WTC11 (cell line): ENCODE measurements around the gene CSN2. TPM values are rescaled to one million over a fixed set of nuclear protein-coding genes. Genes with fewer than 3 reads are reported as not detected.

Experiments
- ATAC-seq: fragments of 200-7000 bp; cut with Tn5 transposase; 2 replicates; pipeline ENCODE4 v1.10.0; 2021; ENCODE audit warnings: mild to moderate bottlenecking, moderate library complexity
- Bru-seq: library from RNA; stranded (reverse); fragments of 400-500 nt; gene quantifications from one replicate; lab custom pipeline; 2021; lab: Mats Ljungman, UMichigan
- CTCF ChIA-PET: fragments of 300-600 bp; sonication (Branson Sonifier 250); formaldehyde crosslinking; loops from one replicate; lab custom pipeline; 2021; ENCODE audit warnings: antibody characterized with exemption; lab: Charles Lee
- POLR2A ChIA-PET: fragments of 350-600 bp; sonication (Branson Sonifier 250); formaldehyde crosslinking; loops from one replicate; lab custom pipeline; 2021; ENCODE audit warnings: antibody characterized with exemption; lab: Charles Lee
- DNase-seq: peaks from one replicate; pipeline ENCODE4 v3.0.0; 2021; ENCODE audit warnings: low spot score
- H3K27ac Mint-ChIP-seq: 2 replicates; pipeline ENCODE4 v1.8.0; 2021; ENCODE audit warnings: mixed read lengths
- H3K27me3 Mint-ChIP-seq: 2 replicates; pipeline ENCODE4 v1.8.0; 2021; ENCODE audit warnings: low read depth, mild to moderate bottlenecking, moderate library complexity, mixed read lengths
- H3K36me3 Mint-ChIP-seq: 2 replicates; pipeline ENCODE4 v1.8.0; 2021; ENCODE audit warnings: mixed read lengths
- H3K4me1 Mint-ChIP-seq: 2 replicates; pipeline ENCODE4 v1.8.0; 2022; ENCODE audit warnings: mixed read lengths
- H3K4me3 Mint-ChIP-seq: 2 replicates; pipeline ENCODE4 v1.8.0; 2021; ENCODE audit warnings: mild to moderate bottlenecking, moderate library complexity, mixed read lengths
- H3K9me3 Mint-ChIP-seq: 2 replicates; pipeline ENCODE4 v1.8.0; 2021; ENCODE audit warnings: mixed read lengths
- ATF1 ChIP-seq: sonication (generic); formaldehyde crosslinking; IDR thresholded peaks from 2 replicates; pipeline ENCODE4 v1.8.1; 2023; ENCODE audit warnings: mild to moderate bottlenecking, moderate library complexity, missing genetic modification reagents
- CREB1 ChIP-seq: sonication (generic); formaldehyde crosslinking; IDR thresholded peaks from 2 replicates; pipeline ENCODE4 v1.8.0; 2023; ENCODE audit warnings: mild to moderate bottlenecking, missing genetic modification reagents
- ELF4 ChIP-seq: sonication (generic); formaldehyde crosslinking; IDR thresholded peaks from 2 replicates; pipeline ENCODE4 v1.8.1; 2022; ENCODE audit warnings: low read depth, mild to moderate bottlenecking, moderate library complexity, missing genetic modification reagents
- EMX1 ChIP-seq: fragments of 250-450 bp; sonication (Bioruptor Pico); IDR thresholded peaks from 2 replicates; pipeline ENCODE4 v1.8.0; 2021; ENCODE audit warnings: mild to moderate bottlenecking
- FOXP1 ChIP-seq: sonication (generic); formaldehyde crosslinking; IDR thresholded peaks from 2 replicates; pipeline ENCODE4 v1.8.0; 2022; ENCODE audit warnings: missing genetic modification reagents, mild to moderate bottlenecking, moderate library complexity, borderline replicate concordance
- JUN ChIP-seq: sonication (generic); formaldehyde crosslinking; IDR thresholded peaks from 2 replicates; pipeline ENCODE4 v1.8.0; 2023; ENCODE audit warnings: mild to moderate bottlenecking, missing genetic modification reagents
- KAT7 ChIP-seq: sonication (generic); formaldehyde crosslinking; IDR thresholded peaks from 2 replicates; pipeline ENCODE4 v1.8.1; 2023; ENCODE audit warnings: missing genetic modification reagents, mild to moderate bottlenecking, borderline replicate concordance
- MYBL2 ChIP-seq: sonication (generic); formaldehyde crosslinking; IDR thresholded peaks from 2 replicates; pipeline ENCODE4 v1.8.1; 2023; ENCODE audit warnings: mild to moderate bottlenecking, moderate library complexity, missing genetic modification reagents
- NFATC4 ChIP-seq: fragments of 250-450 bp; sonication (Bioruptor Pico); IDR thresholded peaks from 2 replicates; pipeline ENCODE4 v1.9.0; 2021; ENCODE audit warnings: mild to moderate bottlenecking
- NFYB ChIP-seq: sonication (generic); formaldehyde crosslinking; conservative IDR thresholded peaks from 2 replicates; pipeline ENCODE4 v1.8.0; 2022; ENCODE audit warnings: low read depth, missing genetic modification reagents
- OVOL2 ChIP-seq: fragments of 250-450 bp; sonication (Bioruptor Pico); IDR thresholded peaks from 2 replicates; pipeline ENCODE4 v1.9.0; 2021; ENCODE audit warnings: mild to moderate bottlenecking, borderline replicate concordance
- RELA ChIP-seq: sonication (generic); formaldehyde crosslinking; IDR thresholded peaks from 2 replicates; pipeline ENCODE4 v1.8.1; 2022; ENCODE audit warnings: missing genetic modification reagents, mild to moderate bottlenecking, borderline replicate concordance
- TEAD1 ChIP-seq: sonication (generic); formaldehyde crosslinking; IDR thresholded peaks from 2 replicates; pipeline ENCODE4 v1.8.0; 2022; ENCODE audit warnings: mild to moderate bottlenecking, missing genetic modification reagents
- ZNF671 ChIP-seq: fragments of 250-450 bp; sonication (Bioruptor Pico); IDR thresholded peaks from 2 replicates; pipeline ENCODE4 v1.8.0; 2021; ENCODE audit warnings: mild to moderate bottlenecking
- long read RNA-seq, 3 experiments: library from RNA in 1 of 3; library from capped mRNA in 1 of 3; library from polyadenylated mRNA in 1 of 3; unstranded in 2 of 3; stranded (forward) in 1 of 3; transcript quantifications; one replicate each; pipeline ENCODE4 v2.0.0, GENCODE V29; 2021
- total RNA-seq: library from RNA; stranded (reverse); gene quantifications from 3 replicates; pipeline ENCODE4 v1.2.3, GENCODE V29; 2021
- TF ChIP-seq, protein P1 (sequence below): fragments of 200-600 bp; IDR thresholded peaks from 2 replicates; pipeline ENCODE4 v1.8.0; 2022; ENCODE audit warnings: antibody characterized with exemption
- TF ChIP-seq, protein P2 (sequence below): sonication (generic); formaldehyde crosslinking; IDR thresholded peaks from 2 replicates; pipeline ENCODE4 v1.8.0; 2022; ENCODE audit warnings: mild to moderate bottlenecking, missing genetic modification reagents
- TF ChIP-seq, protein P3 (sequence below): sonication (generic); formaldehyde crosslinking; IDR thresholded peaks from 2 replicates; pipeline ENCODE4 v1.8.1; 2023; ENCODE audit warnings: mild to moderate bottlenecking, missing genetic modification reagents, moderate library complexity
- TF ChIP-seq, protein P4 (sequence below): sonication (generic); formaldehyde crosslinking; IDR thresholded peaks from 2 replicates; pipeline ENCODE4 v1.8.1; 2023; ENCODE audit warnings: mild to moderate bottlenecking, missing genetic modification reagents, moderate library complexity
- TF ChIP-seq, protein P5 (sequence below): sonication (generic); formaldehyde crosslinking; IDR thresholded peaks from 2 replicates; pipeline ENCODE4 v1.8.0; 2023; ENCODE audit warnings: mild to moderate bottlenecking, missing genetic modification reagents
- TF ChIP-seq, protein P6 (sequence below): sonication (generic); formaldehyde crosslinking; IDR thresholded peaks from 2 replicates; pipeline ENCODE4 v1.8.1; 2023; ENCODE audit warnings: mild to moderate bottlenecking, missing genetic modification reagents
- TF ChIP-seq, protein P7 (sequence below): fragments of 250-450 bp; sonication (Bioruptor Pico); IDR thresholded peaks from 2 replicates; pipeline ENCODE4 v1.9.0; 2021; ENCODE audit warnings: mild to moderate bottlenecking
- TF ChIP-seq, protein P8 (sequence below): sonication (generic); formaldehyde crosslinking; conservative IDR thresholded peaks from 2 replicates; pipeline ENCODE4 v1.8.1; 2023; ENCODE audit warnings: mild to moderate bottlenecking, low read depth, missing genetic modification reagents, moderate library complexity

Gene CSN2, protein sequence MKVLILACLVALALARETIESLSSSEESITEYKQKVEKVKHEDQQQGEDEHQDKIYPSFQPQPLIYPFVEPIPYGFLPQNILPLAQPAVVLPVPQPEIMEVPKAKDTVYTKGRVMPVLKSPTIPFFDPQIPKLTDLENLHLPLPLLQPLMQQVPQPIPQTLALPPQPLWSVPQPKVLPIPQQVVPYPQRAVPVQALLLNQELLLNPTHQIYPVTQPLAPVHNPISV
- total RNA-seq (not detected in 3 replicates), Bru-seq, nascent RNA (not detected)
- long read RNA-seq, experiment 1: 0 reads
- long read RNA-seq, experiment 2: 0 reads
- long read RNA-seq, experiment 3: 0 reads

DNA sequence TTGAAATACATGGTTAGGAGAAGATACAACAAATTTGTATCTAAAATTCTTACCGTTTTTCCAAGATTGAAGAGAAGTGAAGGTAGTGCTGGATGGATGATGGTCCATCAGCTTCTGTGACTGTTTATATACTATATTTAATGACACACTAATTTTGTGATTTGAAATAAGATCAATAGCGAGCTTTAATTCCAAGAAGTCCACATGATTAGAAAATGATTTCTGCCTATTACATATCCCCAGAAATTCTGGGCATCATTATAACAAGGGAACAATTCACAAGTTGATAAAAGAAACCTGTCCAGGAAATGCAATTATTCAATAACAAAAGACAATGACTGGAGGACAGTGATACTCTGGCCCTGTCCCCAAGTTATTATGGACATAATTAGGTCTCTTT, at the start of gene CSN2:
TSS of gene CSN2 (minus strand) at position 101 of the 400 bp plus-strand sequence. CDS start 4,733 bp downstream, outside the sequence.
- ChIA-PET POLR2A (interaction anchor here (0.5 kb wide), 1 partner anchor 580 kb away, joined by 5 read pairs; no protein-coding TSS in a partner anchor), CTCF (no interaction called here)
- Mint-ChIP-seq H3K27me3 (no peaks in the 10 kb centered on the region), H3K9me3 (peaks cover 4% of the 10 kb centered on the region), H3K4me1 (no peaks in the 10 kb centered on the region), H3K36me3 (no peaks in the 10 kb centered on the region), H3K27ac (no peak within 1 kb of the TSS), H3K4me3 (no peak within 1 kb of the TSS)
- no peak for ATAC-seq
- no peak for DNase-seq
- TF ChIP-seq MYBL2 (CRISPR knock-in tag) (no peak), NFATC4 (CRISPR knock-in tag) (no peak), CREB1 (CRISPR knock-in tag) (no peak), ELF4 (CRISPR knock-in tag) (no peak), KAT7 (CRISPR knock-in tag) (no peak), EMX1 (no peak), TEAD1 (CRISPR knock-in tag) (no peak), JUN (CRISPR knock-in tag) (no peak), NFYB (no peak), ZNF671 (CRISPR knock-in tag) (no peak), OVOL2 (CRISPR knock-in tag) (no peak)
- TF ChIP-seq, protein P1, sequence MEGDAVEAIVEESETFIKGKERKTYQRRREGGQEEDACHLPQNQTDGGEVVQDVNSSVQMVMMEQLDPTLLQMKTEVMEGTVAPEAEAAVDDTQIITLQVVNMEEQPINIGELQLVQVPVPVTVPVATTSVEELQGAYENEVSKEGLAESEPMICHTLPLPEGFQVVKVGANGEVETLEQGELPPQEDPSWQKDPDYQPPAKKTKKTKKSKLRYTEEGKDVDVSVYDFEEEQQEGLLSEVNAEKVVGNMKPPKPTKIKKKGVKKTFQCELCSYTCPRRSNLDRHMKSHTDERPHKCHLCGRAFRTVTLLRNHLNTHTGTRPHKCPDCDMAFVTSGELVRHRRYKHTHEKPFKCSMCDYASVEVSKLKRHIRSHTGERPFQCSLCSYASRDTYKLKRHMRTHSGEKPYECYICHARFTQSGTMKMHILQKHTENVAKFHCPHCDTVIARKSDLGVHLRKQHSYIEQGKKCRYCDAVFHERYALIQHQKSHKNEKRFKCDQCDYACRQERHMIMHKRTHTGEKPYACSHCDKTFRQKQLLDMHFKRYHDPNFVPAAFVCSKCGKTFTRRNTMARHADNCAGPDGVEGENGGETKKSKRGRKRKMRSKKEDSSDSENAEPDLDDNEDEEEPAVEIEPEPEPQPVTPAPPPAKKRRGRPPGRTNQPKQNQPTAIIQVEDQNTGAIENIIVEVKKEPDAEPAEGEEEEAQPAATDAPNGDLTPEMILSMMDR: no peak
- TF ChIP-seq, protein P2, sequence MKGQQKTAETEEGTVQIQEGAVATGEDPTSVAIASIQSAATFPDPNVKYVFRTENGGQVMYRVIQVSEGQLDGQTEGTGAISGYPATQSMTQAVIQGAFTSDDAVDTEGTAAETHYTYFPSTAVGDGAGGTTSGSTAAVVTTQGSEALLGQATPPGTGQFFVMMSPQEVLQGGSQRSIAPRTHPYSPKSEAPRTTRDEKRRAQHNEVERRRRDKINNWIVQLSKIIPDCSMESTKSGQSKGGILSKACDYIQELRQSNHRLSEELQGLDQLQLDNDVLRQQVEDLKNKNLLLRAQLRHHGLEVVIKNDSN (CRISPR knock-in tag): no peak
- TF ChIP-seq, protein P3, sequence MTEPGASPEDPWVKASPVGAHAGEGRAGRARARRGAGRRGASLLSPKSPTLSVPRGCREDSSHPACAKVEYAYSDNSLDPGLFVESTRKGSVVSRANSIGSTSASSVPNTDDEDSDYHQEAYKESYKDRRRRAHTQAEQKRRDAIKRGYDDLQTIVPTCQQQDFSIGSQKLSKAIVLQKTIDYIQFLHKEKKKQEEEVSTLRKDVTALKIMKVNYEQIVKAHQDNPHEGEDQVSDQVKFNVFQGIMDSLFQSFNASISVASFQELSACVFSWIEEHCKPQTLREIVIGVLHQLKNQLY: no peak
- TF ChIP-seq, protein P4, sequence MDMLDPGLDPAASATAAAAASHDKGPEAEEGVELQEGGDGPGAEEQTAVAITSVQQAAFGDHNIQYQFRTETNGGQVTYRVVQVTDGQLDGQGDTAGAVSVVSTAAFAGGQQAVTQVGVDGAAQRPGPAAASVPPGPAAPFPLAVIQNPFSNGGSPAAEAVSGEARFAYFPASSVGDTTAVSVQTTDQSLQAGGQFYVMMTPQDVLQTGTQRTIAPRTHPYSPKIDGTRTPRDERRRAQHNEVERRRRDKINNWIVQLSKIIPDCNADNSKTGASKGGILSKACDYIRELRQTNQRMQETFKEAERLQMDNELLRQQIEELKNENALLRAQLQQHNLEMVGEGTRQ: no peak
- TF ChIP-seq, protein P5, sequence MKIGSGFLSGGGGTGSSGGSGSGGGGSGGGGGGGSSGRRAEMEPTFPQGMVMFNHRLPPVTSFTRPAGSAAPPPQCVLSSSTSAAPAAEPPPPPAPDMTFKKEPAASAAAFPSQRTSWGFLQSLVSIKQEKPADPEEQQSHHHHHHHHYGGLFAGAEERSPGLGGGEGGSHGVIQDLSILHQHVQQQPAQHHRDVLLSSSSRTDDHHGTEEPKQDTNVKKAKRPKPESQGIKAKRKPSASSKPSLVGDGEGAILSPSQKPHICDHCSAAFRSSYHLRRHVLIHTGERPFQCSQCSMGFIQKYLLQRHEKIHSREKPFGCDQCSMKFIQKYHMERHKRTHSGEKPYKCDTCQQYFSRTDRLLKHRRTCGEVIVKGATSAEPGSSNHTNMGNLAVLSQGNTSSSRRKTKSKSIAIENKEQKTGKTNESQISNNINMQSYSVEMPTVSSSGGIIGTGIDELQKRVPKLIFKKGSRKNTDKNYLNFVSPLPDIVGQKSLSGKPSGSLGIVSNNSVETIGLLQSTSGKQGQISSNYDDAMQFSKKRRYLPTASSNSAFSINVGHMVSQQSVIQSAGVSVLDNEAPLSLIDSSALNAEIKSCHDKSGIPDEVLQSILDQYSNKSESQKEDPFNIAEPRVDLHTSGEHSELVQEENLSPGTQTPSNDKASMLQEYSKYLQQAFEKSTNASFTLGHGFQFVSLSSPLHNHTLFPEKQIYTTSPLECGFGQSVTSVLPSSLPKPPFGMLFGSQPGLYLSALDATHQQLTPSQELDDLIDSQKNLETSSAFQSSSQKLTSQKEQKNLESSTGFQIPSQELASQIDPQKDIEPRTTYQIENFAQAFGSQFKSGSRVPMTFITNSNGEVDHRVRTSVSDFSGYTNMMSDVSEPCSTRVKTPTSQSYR (CRISPR knock-in tag): no peak
- TF ChIP-seq, protein P6, sequence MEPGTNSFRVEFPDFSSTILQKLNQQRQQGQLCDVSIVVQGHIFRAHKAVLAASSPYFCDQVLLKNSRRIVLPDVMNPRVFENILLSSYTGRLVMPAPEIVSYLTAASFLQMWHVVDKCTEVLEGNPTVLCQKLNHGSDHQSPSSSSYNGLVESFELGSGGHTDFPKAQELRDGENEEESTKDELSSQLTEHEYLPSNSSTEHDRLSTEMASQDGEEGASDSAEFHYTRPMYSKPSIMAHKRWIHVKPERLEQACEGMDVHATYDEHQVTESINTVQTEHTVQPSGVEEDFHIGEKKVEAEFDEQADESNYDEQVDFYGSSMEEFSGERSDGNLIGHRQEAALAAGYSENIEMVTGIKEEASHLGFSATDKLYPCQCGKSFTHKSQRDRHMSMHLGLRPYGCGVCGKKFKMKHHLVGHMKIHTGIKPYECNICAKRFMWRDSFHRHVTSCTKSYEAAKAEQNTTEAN (CRISPR knock-in tag): no peak

DNA sequence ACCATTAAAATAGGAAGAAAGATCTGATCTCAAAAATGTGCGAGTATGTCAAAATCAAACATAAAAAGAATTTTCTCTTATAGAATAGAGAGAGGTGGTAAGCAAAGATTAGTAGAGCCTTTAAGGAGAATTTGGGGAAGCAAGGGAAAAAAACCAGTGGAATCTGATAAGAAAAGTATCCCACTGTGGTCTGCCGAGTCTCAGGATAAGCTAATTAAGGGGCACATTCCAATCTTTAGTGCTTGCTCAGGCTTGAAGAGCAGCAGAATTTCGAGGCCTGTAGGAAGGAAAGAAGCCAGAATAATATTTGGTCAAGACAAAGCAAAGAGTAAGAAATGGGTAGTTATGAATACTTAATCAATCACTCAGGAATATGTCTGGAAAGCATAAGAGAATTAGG, 43.2 kb upstream of the CSN2 start:
- peaks cover 30% of the 10 kb centered on the region for H3K9me3 Mint-ChIP-seq
- no peak overlapping the region for H3K27ac Mint-ChIP-seq
- POLR2A ChIA-PET: no interaction called here
- H3K4me3 Mint-ChIP-seq: no peak overlapping the region
- DNase-seq: no peak
- no peaks in the 10 kb centered on the region for H3K4me1 Mint-ChIP-seq
- CTCF ChIA-PET: no interaction called here
- ATAC-seq: no peak
- H3K27me3 Mint-ChIP-seq: no peaks in the 10 kb centered on the region
- H3K36me3 Mint-ChIP-seq: peaks cover 4% of the 10 kb centered on the region; the same call in 1 of the 2 replicates
- TF ChIP-seq, protein P7, sequence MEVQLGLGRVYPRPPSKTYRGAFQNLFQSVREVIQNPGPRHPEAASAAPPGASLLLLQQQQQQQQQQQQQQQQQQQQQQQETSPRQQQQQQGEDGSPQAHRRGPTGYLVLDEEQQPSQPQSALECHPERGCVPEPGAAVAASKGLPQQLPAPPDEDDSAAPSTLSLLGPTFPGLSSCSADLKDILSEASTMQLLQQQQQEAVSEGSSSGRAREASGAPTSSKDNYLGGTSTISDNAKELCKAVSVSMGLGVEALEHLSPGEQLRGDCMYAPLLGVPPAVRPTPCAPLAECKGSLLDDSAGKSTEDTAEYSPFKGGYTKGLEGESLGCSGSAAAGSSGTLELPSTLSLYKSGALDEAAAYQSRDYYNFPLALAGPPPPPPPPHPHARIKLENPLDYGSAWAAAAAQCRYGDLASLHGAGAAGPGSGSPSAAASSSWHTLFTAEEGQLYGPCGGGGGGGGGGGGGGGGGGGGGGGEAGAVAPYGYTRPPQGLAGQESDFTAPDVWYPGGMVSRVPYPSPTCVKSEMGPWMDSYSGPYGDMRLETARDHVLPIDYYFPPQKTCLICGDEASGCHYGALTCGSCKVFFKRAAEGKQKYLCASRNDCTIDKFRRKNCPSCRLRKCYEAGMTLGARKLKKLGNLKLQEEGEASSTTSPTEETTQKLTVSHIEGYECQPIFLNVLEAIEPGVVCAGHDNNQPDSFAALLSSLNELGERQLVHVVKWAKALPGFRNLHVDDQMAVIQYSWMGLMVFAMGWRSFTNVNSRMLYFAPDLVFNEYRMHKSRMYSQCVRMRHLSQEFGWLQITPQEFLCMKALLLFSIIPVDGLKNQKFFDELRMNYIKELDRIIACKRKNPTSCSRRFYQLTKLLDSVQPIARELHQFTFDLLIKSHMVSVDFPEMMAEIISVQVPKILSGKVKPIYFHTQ (CRISPR knock-in tag): no peak
- TF ChIP-seq RELA (CRISPR knock-in tag): no peak
- no peak for TF ChIP-seq ATF1 (CRISPR knock-in tag)
- TF ChIP-seq, protein P8, sequence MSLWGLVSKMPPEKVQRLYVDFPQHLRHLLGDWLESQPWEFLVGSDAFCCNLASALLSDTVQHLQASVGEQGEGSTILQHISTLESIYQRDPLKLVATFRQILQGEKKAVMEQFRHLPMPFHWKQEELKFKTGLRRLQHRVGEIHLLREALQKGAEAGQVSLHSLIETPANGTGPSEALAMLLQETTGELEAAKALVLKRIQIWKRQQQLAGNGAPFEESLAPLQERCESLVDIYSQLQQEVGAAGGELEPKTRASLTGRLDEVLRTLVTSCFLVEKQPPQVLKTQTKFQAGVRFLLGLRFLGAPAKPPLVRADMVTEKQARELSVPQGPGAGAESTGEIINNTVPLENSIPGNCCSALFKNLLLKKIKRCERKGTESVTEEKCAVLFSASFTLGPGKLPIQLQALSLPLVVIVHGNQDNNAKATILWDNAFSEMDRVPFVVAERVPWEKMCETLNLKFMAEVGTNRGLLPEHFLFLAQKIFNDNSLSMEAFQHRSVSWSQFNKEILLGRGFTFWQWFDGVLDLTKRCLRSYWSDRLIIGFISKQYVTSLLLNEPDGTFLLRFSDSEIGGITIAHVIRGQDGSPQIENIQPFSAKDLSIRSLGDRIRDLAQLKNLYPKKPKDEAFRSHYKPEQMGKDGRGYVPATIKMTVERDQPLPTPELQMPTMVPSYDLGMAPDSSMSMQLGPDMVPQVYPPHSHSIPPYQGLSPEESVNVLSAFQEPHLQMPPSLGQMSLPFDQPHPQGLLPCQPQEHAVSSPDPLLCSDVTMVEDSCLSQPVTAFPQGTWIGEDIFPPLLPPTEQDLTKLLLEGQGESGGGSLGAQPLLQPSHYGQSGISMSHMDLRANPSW (CRISPR knock-in tag): no peak
- no peak for TF ChIP-seq FOXP1
